Prostate gland (tissue), 2 donors: ENCODE results near the gene ILRUN. TPM values are rescaled to one million over a fixed set of nuclear protein-coding genes. Genes with fewer than 3 reads are reported as not detected.
"Not testable (repeated sequence)": the region's sequence is repeated elsewhere in the genome, so short reads cannot be mapped to it uniquely, and the experiment has no call there.

ENCODE experiments used
- DNase-seq: peaks from one replicate; pipeline ENCODE4 v3.0.0-alpha.2; 2019; ENCODE audit warnings: low spot score
- H3K27ac ChIP-seq, 2 donors: fragments of 200-600 bp; sonication (generic); 2 replicates each; pipeline ENCODE4 v1.5.1; 2017 to 2019
- H3K27me3 ChIP-seq: fragments of 200-600 bp; sonication (generic); replicated peaks from 2 replicates; pipeline ENCODE4 v1.5.1; 2019; ENCODE audit not compliant: insufficient read depth
- H3K36me3 ChIP-seq, 2 donors: fragments of 200-600 bp; sonication (generic); 1 replicate in 1 of 2; 2 replicates in 1 of 2; pipeline versions ENCODE4 v1.5.1 to v1.8.1; 2017 to 2019
- H3K4me1 ChIP-seq: fragments of 200-600 bp; sonication (generic); replicated peaks from 2 replicates; pipeline ENCODE4 v1.5.1; 2019
- H3K4me3 ChIP-seq, 2 donors: fragments of 200-600 bp; sonication (generic); 2 replicates each; pipeline ENCODE4 v1.5.1; 2017 to 2019
- H3K9me3 ChIP-seq: fragments of 200-600 bp; sonication (generic); 2 replicates; pipeline ENCODE4 v1.5.1; 2017
- CTCF ChIP-seq, 4 experiments: fragments of 200-600 bp in 2 of 4; fragments of 450-650 bp in 2 of 4; sonication (generic) in 2 of 4; IDR thresholded peaks; 1 replicate in 3 of 4; 2 replicates in 1 of 4; pipeline ENCODE4 v1.5.1; 2016 to 2019; ENCODE audit warnings: antibody characterized with exemption in 4 of 4, mild to moderate bottlenecking in 2 of 4, moderate library complexity in 2 of 4
- POLR2A ChIP-seq: fragments of 450-650 bp; IDR thresholded peaks from one replicate; pipeline ENCODE4 v1.6.1; 2016; ENCODE audit warnings: antibody characterized with exemption, mild to moderate bottlenecking
- POLR2AphosphoS5 ChIP-seq: sonication (generic); formaldehyde crosslinking; IDR thresholded peaks from one replicate; pipeline ENCODE4 v1.6.1; 2017; ENCODE audit warnings: antibody characterized with exemption
- WGBS: methylation state at CpG from one replicate; pipeline ENCODE4 v1.1.5; 2018; 5-methylcytosine and 5-hydroxymethylcytosine counted together
- intact Hi-C: fragments of 100-400 bp; cut with DNase I; formaldehyde crosslinking; loops from one replicate; pipeline ENCODE4 v1.14.2; 2022
- total RNA-seq, 2 donors: library from RNA; depleted of rRNA; stranded (reverse); fragments of >200 nt; gene quantifications; one replicate each; pipeline ENCODE4 v1.1.0, GENCODE V29; 2016

ILRUN gene
- total RNA-seq, 2 donors from 2014 or later = 57.4 to 93.6 TPM

GRCh38 chr6:34663371-34663770, 33.2 kb downstream of the ILRUN start:
- Histone ChIP-seq H3K9me3 (no peaks in the 10 kb centered on the region), H3K27me3 (no peaks in the 10 kb centered on the region), H3K36me3 (no peaks in the 10 kb centered on the region), H3K27ac (no peak overlapping the region), H3K4me3 (no peak overlapping the region), H3K4me1 (peaks cover 5% of the 10 kb centered on the region)
- intact Hi-C loops = no loop called here
- TF ChIP-seq POLR2AphosphoS5 (no peak), CTCF (IDR thresholded peaks at IDR 0.05) (no peak), POLR2A (no peak)
- WGBS = 83% methylated on average over 2 of the region's 2 CpGs
- no peak for DNase-seq

GRCh38 chr6:34661357-34661756, 35.2 kb downstream of the ILRUN start:
- intact Hi-C loops = no loop called here
- no peak for DNase-seq
- no peak for TF ChIP-seq POLR2AphosphoS5
- TF ChIP-seq CTCF (IDR thresholded peaks at IDR 0.05) = no peak
- TF ChIP-seq POLR2A = no peak
- H3K27me3 ChIP-seq = no peaks in the 10 kb centered on the region
- H3K4me1 ChIP-seq = peaks cover 10% of the 10 kb centered on the region
- H3K9me3 ChIP-seq = no peaks in the 10 kb centered on the region
- 85% methylated on average over 1 of the region's 1 CpG for WGBS
- H3K27ac ChIP-seq = no peak overlapping the region
- no peak overlapping the region for H3K4me3 ChIP-seq
- H3K36me3 ChIP-seq = no peaks in the 10 kb centered on the region

GRCh38 chr6:34658605-34659265, 37.8 kb downstream of the ILRUN start:
- no peak for TF ChIP-seq POLR2A
- no peak for TF ChIP-seq CTCF (IDR thresholded peaks at IDR 0.05)
- no peak for TF ChIP-seq POLR2AphosphoS5
- H3K4me3 ChIP-seq = no peak overlapping the region
- H3K27ac ChIP-seq = peak overlapping the region; percentile 80 to 86
- no peaks in the 10 kb centered on the region for H3K9me3 ChIP-seq
- 71% methylated on average over 7 of the region's 7 CpGs for WGBS
- H3K4me1 ChIP-seq = peaks cover 11% of the 10 kb centered on the region
- intact Hi-C loops = loop anchor here (5.0 kb wide), 1 partner anchor 39 kb away; the partner anchor contains the start of gene ILRUN
- H3K27me3 ChIP-seq = no peaks in the 10 kb centered on the region
- H3K36me3 ChIP-seq = no peaks in the 10 kb centered on the region
- DNase-seq = no peak

- peaks cover 11% of the 10 kb centered on the region for H3K4me1 ChIP-seq
- not testable (repeated sequence) for H3K9me3 ChIP-seq, H3K27me3 ChIP-seq, DNase-seq, H3K36me3 ChIP-seq
- H3K27ac ChIP-seq = peak overlapping the region; percentile 80 to 86
- 59% methylated on average over 6 of the region's 6 CpGs for WGBS
- intact Hi-C loops = loop anchor here (5.0 kb wide), 1 partner anchor 39 kb away; the partner anchor contains the start of gene ILRUN
- H3K4me3 ChIP-seq = peak overlapping the region in 1 of 2 donors; percentile 27
Observed at GRCh38 chr6:34657979-34658480, 38.5 kb downstream of the ILRUN start.

GRCh38 chr6:34657307-34657978, 39.1 kb downstream of the ILRUN start:
- Histone ChIP-seq H3K27me3 (no peaks in the 10 kb centered on the region), H3K9me3 (no peaks in the 10 kb centered on the region), H3K4me1 (peaks cover 11% of the 10 kb centered on the region), H3K27ac (peak overlapping the region; percentile 80 to 86), H3K36me3 (no peaks in the 10 kb centered on the region), H3K4me3 (peak overlapping the region; percentile 6 to 27)
- TF ChIP-seq POLR2AphosphoS5 (peak; percentile 90), POLR2A (no peak)
- 0% methylated on average over 2 of the region's 2 CpGs for WGBS
- peak; percentile 68 for DNase-seq
- intact Hi-C loops = loop anchor here (5.0 kb wide), 1 partner anchor 40 kb away; the partner anchor contains the start of gene ILRUN
